Upper lobe of left lung (tissue), 4 donors: Measurements from ENCODE around the gene SDR9C7.
"Not testable (repeated sequence)": the region's sequence is repeated elsewhere in the genome, so short reads cannot be mapped to it uniquely, and the experiment has no call there.

ENCODE experiments used
- EP300 ChIP-seq, 4 donors: sonication (generic); formaldehyde crosslinking; IDR thresholded peaks; one replicate each; pipeline ENCODE4 v1.5.1; 2017; ENCODE audit warnings: antibody characterized with exemption in 4 of 4, control low read depth in 2 of 4
- POLR2A ChIP-seq, 4 donors: fragments of 450-650 bp; IDR thresholded peaks; one replicate each; pipeline ENCODE4 v1.5.1; 2016 to 2017; ENCODE audit warnings: antibody characterized with exemption in 4 of 4, mild to moderate bottlenecking in 2 of 4
- TF ChIP-seq, protein P1 (sequence below), 6 experiments: fragments of 450-650 bp in 4 of 6; fragments of 200-600 bp in 2 of 6; sonication (generic) in 2 of 6; IDR thresholded peaks; one replicate each; pipeline ENCODE4 v1.5.1; 2016 to 2019; ENCODE audit warnings: antibody characterized with exemption in 6 of 6

DNA sequence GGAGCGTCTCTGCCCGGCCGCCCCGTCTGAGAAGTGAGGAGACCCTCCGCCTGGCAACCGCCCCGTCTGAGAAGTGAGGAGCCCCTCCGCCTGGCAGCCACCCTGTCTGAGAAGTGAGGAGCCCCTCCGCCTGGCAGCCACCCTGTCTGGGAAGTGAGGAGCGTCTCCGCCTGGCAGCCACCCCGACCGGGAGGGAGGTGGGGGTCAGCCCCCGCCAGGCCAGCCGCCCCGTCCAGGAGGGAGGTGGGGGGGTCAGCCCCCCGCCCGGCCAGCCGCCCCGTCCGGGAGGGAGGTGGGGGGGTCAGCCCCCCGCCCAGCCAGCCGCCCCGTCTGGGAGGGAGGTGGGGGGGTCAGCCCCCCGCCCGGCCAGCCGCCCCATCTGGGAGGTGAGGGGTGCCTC is 29.3 kb upstream of the SDR9C7 start:
- TF ChIP-seq POLR2A, EP300 (IDR thresholded peaks at IDR 0.05): not testable (repeated sequence)
- TF ChIP-seq, protein P1, sequence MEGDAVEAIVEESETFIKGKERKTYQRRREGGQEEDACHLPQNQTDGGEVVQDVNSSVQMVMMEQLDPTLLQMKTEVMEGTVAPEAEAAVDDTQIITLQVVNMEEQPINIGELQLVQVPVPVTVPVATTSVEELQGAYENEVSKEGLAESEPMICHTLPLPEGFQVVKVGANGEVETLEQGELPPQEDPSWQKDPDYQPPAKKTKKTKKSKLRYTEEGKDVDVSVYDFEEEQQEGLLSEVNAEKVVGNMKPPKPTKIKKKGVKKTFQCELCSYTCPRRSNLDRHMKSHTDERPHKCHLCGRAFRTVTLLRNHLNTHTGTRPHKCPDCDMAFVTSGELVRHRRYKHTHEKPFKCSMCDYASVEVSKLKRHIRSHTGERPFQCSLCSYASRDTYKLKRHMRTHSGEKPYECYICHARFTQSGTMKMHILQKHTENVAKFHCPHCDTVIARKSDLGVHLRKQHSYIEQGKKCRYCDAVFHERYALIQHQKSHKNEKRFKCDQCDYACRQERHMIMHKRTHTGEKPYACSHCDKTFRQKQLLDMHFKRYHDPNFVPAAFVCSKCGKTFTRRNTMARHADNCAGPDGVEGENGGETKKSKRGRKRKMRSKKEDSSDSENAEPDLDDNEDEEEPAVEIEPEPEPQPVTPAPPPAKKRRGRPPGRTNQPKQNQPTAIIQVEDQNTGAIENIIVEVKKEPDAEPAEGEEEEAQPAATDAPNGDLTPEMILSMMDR (IDR thresholded peaks at IDR 0.05) = not testable (repeated sequence)
